Measurements from ENCODE around the gene STYK1.

GRCh38 chr12:10669533-10669932, 4.3 kb downstream of the STYK1 start:
- no peak for TF ChIP-seq MLLT1 (IDR thresholded peaks at IDR 0.05)
- no peak for TF ChIP-seq ATF2 (IDR thresholded peaks at IDR 0.05; ENCODE audit: low read length)
- TF ChIP-seq CTCF (IDR thresholded peaks at IDR 0.05 in 2 of 3, conservative IDR thresholded peaks at IDR 0.05 in 1 of 3; ENCODE audit: control insufficient read depth in 2 of 3, extremely low read depth in 1 of 3, insufficient read depth in 1 of 3, low read depth in 3 of 3, low read length in 3 of 3): no peak
- TF ChIP-seq ZNF622 (IDR thresholded peaks at IDR 0.05): no peak
- no peak for TF ChIP-seq MXI1 (IDR thresholded peaks at IDR 0.05; ENCODE audit: low read depth, low read length)
- TF ChIP-seq E2F8 (IDR thresholded peaks at IDR 0.05; ENCODE audit: low read depth, partially characterized antibody): no peak
- TF ChIP-seq RAD21 (IDR thresholded peaks at IDR 0.05; ENCODE audit: insufficient read depth, low read depth, low read length): no peak
- no peak for TF ChIP-seq NFYB (IDR thresholded peaks at IDR 0.05; ENCODE audit: insufficient read depth, low read depth, low read length)
- no peak for TF ChIP-seq ZBTB40 (IDR thresholded peaks at IDR 0.05; ENCODE audit: borderline replicate concordance)
- no peak for TF ChIP-seq RAD51 (IDR thresholded peaks at IDR 0.05)
- TF ChIP-seq POLR2AphosphoS5 (IDR thresholded peaks at IDR 0.05; ENCODE audit: low read length): no peak
- no peak for TF ChIP-seq SP1 (IDR thresholded peaks at IDR 0.05; ENCODE audit: low read depth, low read length)
- no peak for TF ChIP-seq TAF1 (IDR thresholded peaks at IDR 0.05; ENCODE audit: borderline replicate concordance, low read depth, low read length)

Measured in GM12878 (cell line).